Activated effector memory CD4-positive, alpha-beta T cell treated with anti-CD3 and anti-CD28 coated beads, Interleukin-2, amount 50 U/mL, for 16 hours (primary cell): Measurements from ENCODE around the gene TBX18.

Experiments
- DNase-seq: peaks from one replicate; pipeline ENCODE4 v3.0.0-alpha.2; 2020

Gene TBX18

GRCh38 chr6:84743616-84744015 lies 20.8 kb downstream of the TBX18 start:
- no peak for DNase-seq

GRCh38 chr6:84740385-84740784 lies 24.0 kb downstream of the TBX18 start:
- no peak for DNase-seq

- DNase-seq, result no peak
These were observed 24.6 kb downstream of the TBX18 start for GRCh38 chr6:84739866-84740208.

GRCh38 chr6:84738996-84739865 lies 25.2 kb downstream of the TBX18 start:
- DNase-seq, result no peak

GRCh38 chr6:84733889-84734288 lies 30.5 kb downstream of the TBX18 start:
- no peak for DNase-seq

GRCh38 chr6:84731901-84732300 lies 32.5 kb downstream of the TBX18 start:
- no peak for DNase-seq

- DNase-seq, result no peak
These were observed 33.0 kb downstream of the TBX18 start for GRCh38 chr6:84731401-84731800.

- DNase-seq, result no peak
These were observed 35.8 kb downstream of the TBX18 start for GRCh38 chr6:84728602-84729001.

GRCh38 chr6:84719152-84719551 lies 45.2 kb downstream of the TBX18 start:
- DNase-seq, result no peak

- DNase-seq, result no peak
These were observed 46.1 kb downstream of the TBX18 start for GRCh38 chr6:84718038-84718955.

- no peak for DNase-seq
These were observed 55.3 kb downstream of the TBX18 start for GRCh38 chr6:84709121-84709520.

GRCh38 chr6:84707171-84707570 lies 57.2 kb downstream of the TBX18 start:
- DNase-seq, result no peak

- DNase-seq, result no peak
These were observed 68.2 kb downstream of the TBX18 start for GRCh38 chr6:84696166-84696565.

GRCh38 chr6:84691978-84692623 lies 72.3 kb downstream of the TBX18 start:
- DNase-seq, result no peak

GRCh38 chr6:84688141-84688873 lies 76.1 kb downstream of the TBX18 start:
- DNase-seq, result no peak

GRCh38 chr6:84687431-84687830 lies 77.0 kb downstream of the TBX18 start:
- DNase-seq, result no peak

GRCh38 chr6:84685983-84686584 lies 78.3 kb downstream of the TBX18 start:
- no peak for DNase-seq

- no peak for DNase-seq
These were observed 82.6 kb downstream of the TBX18 start for GRCh38 chr6:84681693-84682326.

GRCh38 chr6:84675651-84676050 lies 88.7 kb downstream of the TBX18 start:
- no peak for DNase-seq

- DNase-seq, result no peak
These were observed 90.0 kb downstream of the TBX18 start for GRCh38 chr6:84674395-84674794.

GRCh38 chr6:84671183-84671582 lies 93.2 kb downstream of the TBX18 start:
- DNase-seq, result no peak

GRCh38 chr6:84669945-84670344 lies 94.5 kb downstream of the TBX18 start:
- no peak for DNase-seq
